H1 (cell line): Measurements from ENCODE around the gene TMPRSS15. TPM values are rescaled to one million over a fixed set of nuclear protein-coding genes. Genes with fewer than 3 reads are reported as not detected.

Experiments used
- CTCF ChIA-PET: fragments of 300-600 bp; sonication (Branson Sonifier 250); formaldehyde crosslinking; loops from one replicate; lab custom pipeline; 2021; ENCODE audit not compliant: partially characterized antibody; lab: Charles Lee
- POLR2A ChIA-PET: fragments of 300-600 bp; sonication (Branson Sonifier 250); formaldehyde crosslinking; loops from one replicate; lab custom pipeline; 2021; ENCODE audit warnings: inconsistent platforms; ENCODE audit not compliant: partially characterized antibody; lab: Charles Lee
- DNase-seq, 2 experiments: peaks; one replicate each; pipeline versions ENCODE4 v3.0.0 to v3.0.0-alpha.2; 2010 to 2022; ENCODE audit warnings: low spot score in 2 of 2, low read depth in 1 of 2, mixed read lengths in 1 of 2
- FAIRE-seq: peaks from 2 replicates; lab custom pipeline; 2011; peaks lifted over from hg19 to GRCh38; lab: Jason Lieb, UNC
- H2AFZ ChIP-seq: 2 replicates; pipeline ENCODE4 v1.8.1; 2012; ENCODE audit warnings: low read length, inconsistent platforms
- H2AK5ac ChIP-seq: 2 replicates; pipeline ENCODE4 v1.6.1; 2013; ENCODE audit warnings: low read depth, low read length
- H2BK120ac ChIP-seq: replicated peaks from 2 replicates; pipeline ENCODE3; 2013; ENCODE audit warnings: low read depth, low read length, inconsistent platforms
- H2BK12ac ChIP-seq: 2 replicates; pipeline ENCODE4 v1.6.1; 2013; ENCODE audit warnings: low read depth, low read length
- H2BK15ac ChIP-seq: 2 replicates; pipeline ENCODE4 v1.6.1; 2013; ENCODE audit warnings: low read length
- H2BK20ac ChIP-seq: 2 replicates; pipeline ENCODE4 v1.6.1; 2013; ENCODE audit warnings: low read length
- H2BK5ac ChIP-seq: 2 replicates; pipeline ENCODE4 v1.6.1; 2013; ENCODE audit warnings: low read depth, low read length
- H3K14ac ChIP-seq: 2 replicates; pipeline ENCODE4 v1.6.1; 2013; ENCODE audit warnings: inconsistent platforms; ENCODE audit not compliant: insufficient read length
- H3K18ac ChIP-seq: 2 replicates; pipeline ENCODE4 v1.6.1; 2013; ENCODE audit warnings: low read length; ENCODE audit errors: extremely low read depth
- H3K23ac ChIP-seq: 2 replicates; pipeline ENCODE4 v1.6.1; 2013; ENCODE audit warnings: inconsistent platforms; ENCODE audit not compliant: insufficient read length
- H3K23me2 ChIP-seq: 2 replicates; pipeline ENCODE4 v1.6.1; 2013; ENCODE audit warnings: low read depth, low read length
- H3K27ac ChIP-seq: 2 replicates; pipeline ENCODE4 v1.6.1; 2011; ENCODE audit warnings: low read depth, low read length, inconsistent platforms
- H3K27me3 ChIP-seq, 4 experiments: replicated peaks in 1 of 4; 1 replicate in 1 of 4; 2 replicates in 3 of 4; pipeline versions ENCODE4 v1.6.1 to v1.8.1; 2011 to 2013; ENCODE audit warnings: low read length in 3 of 4, mild to moderate bottlenecking in 3 of 4, inconsistent platforms in 2 of 4, mixed read lengths in 2 of 4, moderate library complexity in 1 of 4; ENCODE audit not compliant: control insufficient read depth in 3 of 4, insufficient read depth in 3 of 4; ENCODE audit errors: extremely low read depth in 1 of 4
- H3K36me3 ChIP-seq, 4 experiments: 2 replicates each; pipeline versions ENCODE4 v1.6.1 to v1.8.1; 2011 to 2013; ENCODE audit warnings: mild to moderate bottlenecking in 4 of 4, low read length in 3 of 4, moderate library complexity in 2 of 4, control low read depth in 1 of 4, inconsistent platforms in 1 of 4; ENCODE audit not compliant: insufficient read depth in 4 of 4, control insufficient read depth in 2 of 4
- H3K4ac ChIP-seq: replicated peaks from 2 replicates; pipeline ENCODE3; 2013; ENCODE audit warnings: low read length, low read depth, mixed read lengths, inconsistent platforms; ENCODE audit not compliant: insufficient read length
- H3K4me1 ChIP-seq, 4 experiments: replicated peaks in 1 of 4; 1 replicate in 1 of 4; 2 replicates in 3 of 4; pipeline versions ENCODE4 v1.6.1 to v1.8.1; 2011 to 2013; ENCODE audit warnings: low read length in 3 of 4, inconsistent platforms in 2 of 4, mixed read lengths in 1 of 4; ENCODE audit not compliant: insufficient read depth in 4 of 4, control insufficient read depth in 3 of 4
- H3K4me2 ChIP-seq, 2 experiments: 2 replicates each; pipeline versions ENCODE4 v1.6.1 to v1.8.1; 2011 to 2013; ENCODE audit warnings: low read depth in 2 of 2, low read length in 2 of 2, control low read depth in 1 of 2, inconsistent platforms in 1 of 2, mild to moderate bottlenecking in 1 of 2; ENCODE audit not compliant: insufficient read depth in 1 of 2
- H3K4me3 ChIP-seq, 4 experiments: fragments of 200-600, 300-600 bp in 1 of 4; sonication (generic), shearing (Covaris generic), sonication (Bioruptor Twin) in 1 of 4; 2 replicates each; pipeline versions ENCODE4 v1.5.1 to v1.8.1; 2011 to 2016; ENCODE audit warnings: low read length in 4 of 4, low read depth in 3 of 4, control low read depth in 2 of 4, inconsistent platforms in 2 of 4, mild to moderate bottlenecking in 2 of 4, mixed read lengths in 1 of 4, moderate library complexity in 1 of 4; ENCODE audit not compliant: insufficient read depth in 2 of 4; ENCODE audit errors: extremely low read depth in 1 of 4
- H3K56ac ChIP-seq: replicated peaks from 2 replicates; pipeline ENCODE3; 2013; ENCODE audit warnings: low read depth, mild to moderate bottlenecking, mixed read lengths, low read length, inconsistent platforms; ENCODE audit not compliant: insufficient read length
- H3K79me1 ChIP-seq: 2 replicates; pipeline ENCODE4 v1.6.1; 2013; ENCODE audit warnings: low read depth, low read length, control low read depth
- H3K79me2 ChIP-seq, 2 experiments: 2 replicates each; pipeline versions ENCODE4 v1.6.1 to v1.8.1; 2012 to 2013; ENCODE audit warnings: low read length in 2 of 2, mild to moderate bottlenecking in 2 of 2, inconsistent platforms in 1 of 2; ENCODE audit not compliant: insufficient read depth in 2 of 2, control insufficient read depth in 1 of 2
- H3K9ac ChIP-seq, 4 experiments: replicated peaks in 1 of 4; 1 replicate in 1 of 4; 2 replicates in 3 of 4; pipeline versions ENCODE4 v1.6.1 to v1.8.1; 2011 to 2013; ENCODE audit warnings: low read depth in 3 of 4, low read length in 3 of 4, control low read depth in 2 of 4, mild to moderate bottlenecking in 2 of 4, moderate library complexity in 2 of 4, inconsistent platforms in 1 of 4; ENCODE audit errors: extremely low read depth in 1 of 4
- H3K9me3 ChIP-seq, 2 experiments: 2 replicates each; pipeline versions ENCODE4 v1.6.1 to v1.8.1; 2012 to 2013; ENCODE audit warnings: mild to moderate bottlenecking in 2 of 2, moderate library complexity in 2 of 2, control low read depth in 1 of 2, inconsistent platforms in 1 of 2, low read depth in 1 of 2, low read length in 1 of 2, mixed read lengths in 1 of 2; ENCODE audit not compliant: insufficient read depth in 2 of 2
- H4K20me1 ChIP-seq, 2 experiments: replicated peaks in 1 of 2; 2 replicates each; pipeline versions ENCODE3 to v1.8.1; 2011 to 2013; ENCODE audit warnings: inconsistent platforms in 2 of 2, low read length in 2 of 2, mild to moderate bottlenecking in 1 of 2; ENCODE audit not compliant: insufficient read depth in 2 of 2, control insufficient read depth in 1 of 2
- H4K5ac ChIP-seq: 2 replicates; pipeline ENCODE4 v1.6.1; 2013; ENCODE audit warnings: low read length, low read depth, mixed read lengths, inconsistent platforms; ENCODE audit not compliant: insufficient read length
- H4K8ac ChIP-seq: 2 replicates; pipeline ENCODE4 v1.8.0; 2013; ENCODE audit warnings: mild to moderate bottlenecking, moderate library complexity, low read length, inconsistent platforms; ENCODE audit not compliant: insufficient read depth; ENCODE audit errors: extremely low read depth
- H4K91ac ChIP-seq: replicated peaks from 2 replicates; pipeline ENCODE3; 2013; ENCODE audit warnings: low read length, mixed read lengths, inconsistent platforms; ENCODE audit not compliant: insufficient read length
- ATF3 ChIP-seq: IDR thresholded peaks from 2 replicates; pipeline ENCODE4 v1.6.1; 2011; ENCODE audit warnings: low read depth, mild to moderate bottlenecking, low read length; ENCODE audit not compliant: insufficient read depth
- BACH1 ChIP-seq: IDR thresholded peaks from 2 replicates; pipeline ENCODE4 v1.6.1; 2012; ENCODE audit warnings: low read length, improper control_type of control experiment
- EZH2 ChIP-seq: fragments of 200-600 bp; sonication (generic); IDR thresholded peaks from 2 replicates; pipeline ENCODE4 v1.7.1; 2012; ENCODE audit warnings: low read depth, mild to moderate bottlenecking, moderate library complexity, low read length, inconsistent platforms; ENCODE audit not compliant: severe bottlenecking
- GABPA ChIP-seq: IDR thresholded peaks from 2 replicates; pipeline ENCODE4 v1.6.1; 2011; ENCODE audit warnings: mild to moderate bottlenecking, low read length, moderate library complexity, borderline replicate concordance; ENCODE audit not compliant: insufficient read depth
- JUN ChIP-seq: IDR thresholded peaks from 2 replicates; pipeline ENCODE4 v1.6.1; 2011; ENCODE audit warnings: low read depth, mild to moderate bottlenecking, improper control_type of control experiment, low read length
- RXRA ChIP-seq: IDR thresholded peaks from 2 replicates; pipeline ENCODE4 v1.6.1; 2011; ENCODE audit warnings: low read depth, mild to moderate bottlenecking, low read length, moderate library complexity; ENCODE audit not compliant: insufficient read depth
- SIN3A ChIP-seq, 2 experiments: IDR thresholded peaks in 1 of 2; conservative IDR thresholded peaks in 1 of 2; 2 replicates each; pipeline ENCODE4 v1.6.1; 2011 to 2012; ENCODE audit warnings: low read length in 2 of 2, improper control_type of control experiment in 1 of 2, low read depth in 1 of 2, mild to moderate bottlenecking in 1 of 2
- SIX5 ChIP-seq: IDR thresholded peaks from 2 replicates; pipeline ENCODE4 v1.6.1; 2011; ENCODE audit warnings: mild to moderate bottlenecking, low read depth, low read length
- SUZ12 ChIP-seq: fragments of 200-600 bp; sonication (generic); IDR thresholded peaks from 2 replicates; pipeline ENCODE4 v1.6.1; 2012; ENCODE audit warnings: mild to moderate bottlenecking, inconsistent platforms, low read length, moderate library complexity, mixed read lengths
- WGBS, 2 experiments: shearing (Covaris generic) in 1 of 2; methylation state at CpG; one replicate each; pipeline versions ENCODE4 v1.1.6 to v1.1.7; 2013 to 2015; ENCODE audit warnings: low lambda C conversion rate in 2 of 2, mixed read lengths in 2 of 2, inconsistent platforms in 1 of 2, low coverage in 1 of 2, missing lambda C conversion rate in 1 of 2; ENCODE audit not compliant: insufficient replicate concordance in 2 of 2, insufficient coverage in 1 of 2, insufficient read length in 1 of 2; ENCODE audit errors: extremely low coverage in 1 of 2, missing lambda C conversion rate in 1 of 2; 5-methylcytosine and 5-hydroxymethylcytosine counted together
- polyA plus RNA-seq, 7 experiments: library from polyadenylated mRNA; depleted of rRNA in 3 of 7; stranded (reverse) in 5 of 7; unstranded in 2 of 7; fragments of >200 nt in 5 of 7; fragments of 200-250 nt in 2 of 7; gene quantifications; 1 replicate in 5 of 7; 2 replicates in 1 of 7; 4 replicates in 1 of 7; pipeline versions ENCODE4 v1.2.1 to v1.2.3, GENCODE V29; 2011 to 2013; ENCODE audit warnings: missing spikeins in 2 of 7, mixed read lengths in 2 of 7
- total RNA-seq: library from RNA; stranded (reverse); fragmentation: NEBNext Ultra II Directional; extraction: Animal tissue kit (Norgen Biotek cat#: 25700); gene quantifications from 2 replicates; pipeline ENCODE4 v1.2.1, GENCODE V29; 2021

The TMPRSS15 gene
- total and polyA plus RNA-seq, 2 of the 8 experiments (the other 6 are each of a cell fraction or from before 2014, with no cell fraction given) = not detected

- no peak overlapping the region for H3K14ac ChIP-seq
- peak overlapping the region; percentile 96 for H2AFZ ChIP-seq
- H2BK12ac ChIP-seq = peak overlapping the region; percentile 5; the same call in 1 of the 2 replicates
- 17% methylated on average over 22 of the region's 22 CpGs; no CpG with 5 or more reads in 1 of the 2 experiments for WGBS, 2 experiments
- H3K27ac ChIP-seq = no peak overlapping the region
- peaks cover 0 to 3% of the 10 kb centered on the region in 2 experiments for H4K20me1 ChIP-seq
- H3K23me2 ChIP-seq = peaks cover 12% of the 10 kb centered on the region
- H2BK120ac ChIP-seq = no peak overlapping the region
- H3K4me3 ChIP-seq = peak overlapping the region; percentile 50 to 62 (median 55)
- no peaks in the 10 kb centered on the region; a peak in 1 of 8 replicates for H3K36me3 ChIP-seq
- no peaks in the 10 kb centered on the region for H3K79me2 ChIP-seq
- H2BK15ac ChIP-seq = no peak overlapping the region
- CTCF ChIA-PET = no interaction called here
- H3K79me1 ChIP-seq = no peaks in the 10 kb centered on the region
- H4K8ac ChIP-seq = peak overlapping the region; percentile 62; the same call in 1 of the 2 replicates
- peaks cover 19 to 34% (median 27%) of the 10 kb centered on the region in 4 experiments for H3K27me3 ChIP-seq
- DNase-seq (peak in 1 of 2 experiments; percentile 51), FAIRE-seq (no peak)
- H2AK5ac ChIP-seq = no peak overlapping the region
- H3K4me2 ChIP-seq = peak overlapping the region; percentile 94 to 96
- H3K9ac ChIP-seq = no peak overlapping the region
- POLR2A ChIA-PET = interaction anchor here (1.1 kb wide), 1 partner anchor 12 kb away, joined by 3 read pairs; no protein-coding TSS in a partner anchor
- no peak overlapping the region for H3K56ac ChIP-seq
- H3K23ac ChIP-seq = no peak overlapping the region
- peaks cover 0 to 12% (median 2%) of the 10 kb centered on the region in 4 experiments; a peak in 3 of 7 replicates for H3K4me1 ChIP-seq
- H4K5ac ChIP-seq = no peak overlapping the region
- H2BK5ac ChIP-seq = no peak overlapping the region
- no peaks in the 10 kb centered on the region for H3K9me3 ChIP-seq
- no peak overlapping the region for H2BK20ac ChIP-seq
- TF ChIP-seq ATF3 (no peak), EZH2 (peak; percentile 62), GABPA (no peak), BACH1 (no peak), SIN3A (conservative IDR thresholded peaks at IDR 0.05 in 1 of 2, IDR thresholded peaks at IDR 0.05 in 1 of 2; ENCODE audit: low read depth in 1 of 2, low read length in 2 of 2) (no peak), SIX5 (no peak), JUN (no peak), RXRA (no peak), SUZ12 (peak; percentile 49)
- H3K4ac ChIP-seq = no peak overlapping the region
- no peak overlapping the region for H4K91ac ChIP-seq
- no peak overlapping the region; the same call in 1 of the 2 replicates for H3K18ac ChIP-seq
These were observed 158.1 kb downstream of the TMPRSS15 start for GRCh38 chr21:18245464-18245967.
